H1 (cell line): Measurements from ENCODE around the gene NDUFA1. TPM values are rescaled to one million over a fixed set of nuclear protein-coding genes. Genes with fewer than 3 reads are reported as not detected.

Experiments
- CTCF ChIA-PET: fragments of 300-600 bp; sonication (Branson Sonifier 250); formaldehyde crosslinking; loops from one replicate; lab custom pipeline; 2021; ENCODE audit not compliant: partially characterized antibody; lab: Charles Lee
- POLR2A ChIA-PET: fragments of 300-600 bp; sonication (Branson Sonifier 250); formaldehyde crosslinking; loops from one replicate; lab custom pipeline; 2021; ENCODE audit warnings: inconsistent platforms; ENCODE audit not compliant: partially characterized antibody; lab: Charles Lee
- DNase-seq, 2 experiments: peaks; one replicate each; pipeline versions ENCODE4 v3.0.0 to v3.0.0-alpha.2; 2010 to 2022; ENCODE audit warnings: low spot score in 2 of 2, low read depth in 1 of 2, mixed read lengths in 1 of 2
- FAIRE-seq: peaks from 2 replicates; lab custom pipeline; 2011; peaks lifted over from hg19 to GRCh38; lab: Jason Lieb, UNC
- H2AFZ ChIP-seq: 2 replicates; pipeline ENCODE4 v1.8.1; 2012; ENCODE audit warnings: low read length, inconsistent platforms
- H2AK5ac ChIP-seq: 2 replicates; pipeline ENCODE4 v1.6.1; 2013; ENCODE audit warnings: low read depth, low read length
- H2BK120ac ChIP-seq: replicated peaks from 2 replicates; pipeline ENCODE3; 2013; ENCODE audit warnings: low read depth, low read length, inconsistent platforms
- H2BK12ac ChIP-seq: 2 replicates; pipeline ENCODE4 v1.6.1; 2013; ENCODE audit warnings: low read depth, low read length
- H2BK15ac ChIP-seq: 2 replicates; pipeline ENCODE4 v1.6.1; 2013; ENCODE audit warnings: low read length
- H2BK20ac ChIP-seq: 2 replicates; pipeline ENCODE4 v1.6.1; 2013; ENCODE audit warnings: low read length
- H2BK5ac ChIP-seq: 2 replicates; pipeline ENCODE4 v1.6.1; 2013; ENCODE audit warnings: low read depth, low read length
- H3K14ac ChIP-seq: 2 replicates; pipeline ENCODE4 v1.6.1; 2013; ENCODE audit warnings: inconsistent platforms; ENCODE audit not compliant: insufficient read length
- H3K18ac ChIP-seq: 2 replicates; pipeline ENCODE4 v1.6.1; 2013; ENCODE audit warnings: low read length; ENCODE audit errors: extremely low read depth
- H3K23ac ChIP-seq: 2 replicates; pipeline ENCODE4 v1.6.1; 2013; ENCODE audit warnings: inconsistent platforms; ENCODE audit not compliant: insufficient read length
- H3K23me2 ChIP-seq: 2 replicates; pipeline ENCODE4 v1.6.1; 2013; ENCODE audit warnings: low read depth, low read length
- H3K27ac ChIP-seq: 2 replicates; pipeline ENCODE4 v1.6.1; 2011; ENCODE audit warnings: low read depth, low read length, inconsistent platforms
- H3K27me3 ChIP-seq, 4 experiments: replicated peaks in 1 of 4; 1 replicate in 1 of 4; 2 replicates in 3 of 4; pipeline versions ENCODE4 v1.6.1 to v1.8.1; 2011 to 2013; ENCODE audit warnings: low read length in 3 of 4, mild to moderate bottlenecking in 3 of 4, inconsistent platforms in 2 of 4, mixed read lengths in 2 of 4, moderate library complexity in 1 of 4; ENCODE audit not compliant: control insufficient read depth in 3 of 4, insufficient read depth in 3 of 4; ENCODE audit errors: extremely low read depth in 1 of 4
- H3K36me3 ChIP-seq, 4 experiments: 2 replicates each; pipeline versions ENCODE4 v1.6.1 to v1.8.1; 2011 to 2013; ENCODE audit warnings: mild to moderate bottlenecking in 4 of 4, low read length in 3 of 4, moderate library complexity in 2 of 4, control low read depth in 1 of 4, inconsistent platforms in 1 of 4; ENCODE audit not compliant: insufficient read depth in 4 of 4, control insufficient read depth in 2 of 4
- H3K4ac ChIP-seq: replicated peaks from 2 replicates; pipeline ENCODE3; 2013; ENCODE audit warnings: low read length, low read depth, mixed read lengths, inconsistent platforms; ENCODE audit not compliant: insufficient read length
- H3K4me1 ChIP-seq, 4 experiments: replicated peaks in 1 of 4; 1 replicate in 1 of 4; 2 replicates in 3 of 4; pipeline versions ENCODE4 v1.6.1 to v1.8.1; 2011 to 2013; ENCODE audit warnings: low read length in 3 of 4, inconsistent platforms in 2 of 4, mixed read lengths in 1 of 4; ENCODE audit not compliant: insufficient read depth in 4 of 4, control insufficient read depth in 3 of 4
- H3K4me2 ChIP-seq, 2 experiments: 2 replicates each; pipeline versions ENCODE4 v1.6.1 to v1.8.1; 2011 to 2013; ENCODE audit warnings: low read depth in 2 of 2, low read length in 2 of 2, control low read depth in 1 of 2, inconsistent platforms in 1 of 2, mild to moderate bottlenecking in 1 of 2; ENCODE audit not compliant: insufficient read depth in 1 of 2
- H3K4me3 ChIP-seq, 4 experiments: fragments of 200-600, 300-600 bp in 1 of 4; sonication (generic), shearing (Covaris generic), sonication (Bioruptor Twin) in 1 of 4; 2 replicates each; pipeline versions ENCODE4 v1.5.1 to v1.8.1; 2011 to 2016; ENCODE audit warnings: low read length in 4 of 4, low read depth in 3 of 4, control low read depth in 2 of 4, inconsistent platforms in 2 of 4, mild to moderate bottlenecking in 2 of 4, mixed read lengths in 1 of 4, moderate library complexity in 1 of 4; ENCODE audit not compliant: insufficient read depth in 2 of 4; ENCODE audit errors: extremely low read depth in 1 of 4
- H3K56ac ChIP-seq: replicated peaks from 2 replicates; pipeline ENCODE3; 2013; ENCODE audit warnings: low read depth, mild to moderate bottlenecking, mixed read lengths, low read length, inconsistent platforms; ENCODE audit not compliant: insufficient read length
- H3K79me1 ChIP-seq: 2 replicates; pipeline ENCODE4 v1.6.1; 2013; ENCODE audit warnings: low read depth, low read length, control low read depth
- H3K79me2 ChIP-seq, 2 experiments: 2 replicates each; pipeline versions ENCODE4 v1.6.1 to v1.8.1; 2012 to 2013; ENCODE audit warnings: low read length in 2 of 2, mild to moderate bottlenecking in 2 of 2, inconsistent platforms in 1 of 2; ENCODE audit not compliant: insufficient read depth in 2 of 2, control insufficient read depth in 1 of 2
- H3K9ac ChIP-seq, 4 experiments: replicated peaks in 1 of 4; 1 replicate in 1 of 4; 2 replicates in 3 of 4; pipeline versions ENCODE4 v1.6.1 to v1.8.1; 2011 to 2013; ENCODE audit warnings: low read depth in 3 of 4, low read length in 3 of 4, control low read depth in 2 of 4, mild to moderate bottlenecking in 2 of 4, moderate library complexity in 2 of 4, inconsistent platforms in 1 of 4; ENCODE audit errors: extremely low read depth in 1 of 4
- H3K9me3 ChIP-seq, 2 experiments: 2 replicates each; pipeline versions ENCODE4 v1.6.1 to v1.8.1; 2012 to 2013; ENCODE audit warnings: mild to moderate bottlenecking in 2 of 2, moderate library complexity in 2 of 2, control low read depth in 1 of 2, inconsistent platforms in 1 of 2, low read depth in 1 of 2, low read length in 1 of 2, mixed read lengths in 1 of 2; ENCODE audit not compliant: insufficient read depth in 2 of 2
- H4K20me1 ChIP-seq, 2 experiments: replicated peaks in 1 of 2; 2 replicates each; pipeline versions ENCODE3 to v1.8.1; 2011 to 2013; ENCODE audit warnings: inconsistent platforms in 2 of 2, low read length in 2 of 2, mild to moderate bottlenecking in 1 of 2; ENCODE audit not compliant: insufficient read depth in 2 of 2, control insufficient read depth in 1 of 2
- H4K5ac ChIP-seq: 2 replicates; pipeline ENCODE4 v1.6.1; 2013; ENCODE audit warnings: low read length, low read depth, mixed read lengths, inconsistent platforms; ENCODE audit not compliant: insufficient read length
- H4K8ac ChIP-seq: 2 replicates; pipeline ENCODE4 v1.8.0; 2013; ENCODE audit warnings: mild to moderate bottlenecking, moderate library complexity, low read length, inconsistent platforms; ENCODE audit not compliant: insufficient read depth; ENCODE audit errors: extremely low read depth
- H4K91ac ChIP-seq: replicated peaks from 2 replicates; pipeline ENCODE3; 2013; ENCODE audit warnings: low read length, mixed read lengths, inconsistent platforms; ENCODE audit not compliant: insufficient read length
- ASH2L ChIP-seq: fragments of 200-600, 300-600 bp; sonication (generic); IDR thresholded peaks from one replicate; pipeline ENCODE4 v1.7.1; 2017; ENCODE audit warnings: low read length
- BACH1 ChIP-seq: IDR thresholded peaks from 2 replicates; pipeline ENCODE4 v1.6.1; 2012; ENCODE audit warnings: low read length, improper control_type of control experiment
- EGR1 ChIP-seq: IDR thresholded peaks from 2 replicates; pipeline ENCODE4 v1.6.1; 2011; ENCODE audit warnings: low read depth, low read length, borderline replicate concordance
- FOSL1 ChIP-seq: IDR thresholded peaks from 2 replicates; pipeline ENCODE4 v1.6.1; 2011; ENCODE audit warnings: mild to moderate bottlenecking, low read depth, low read length, moderate library complexity; ENCODE audit not compliant: insufficient read depth
- GABPA ChIP-seq: IDR thresholded peaks from 2 replicates; pipeline ENCODE4 v1.6.1; 2011; ENCODE audit warnings: mild to moderate bottlenecking, low read length, moderate library complexity, borderline replicate concordance; ENCODE audit not compliant: insufficient read depth
- JUND ChIP-seq: IDR thresholded peaks from 2 replicates; pipeline ENCODE4 v1.6.1; 2011; ENCODE audit warnings: mild to moderate bottlenecking, improper control_type of control experiment, low read length
- POU5F1 ChIP-seq: IDR thresholded peaks from 2 replicates; pipeline ENCODE4 v1.6.1; 2011; ENCODE audit warnings: low read depth, mild to moderate bottlenecking, low read length, moderate library complexity
- RFX5 ChIP-seq: IDR thresholded peaks from 2 replicates; pipeline ENCODE4 v1.6.1; 2011; ENCODE audit warnings: low read depth, low read length, improper control_type of control experiment, borderline replicate concordance
- RNF2 ChIP-seq: fragments of 200-900, 300-1000 bp; sonication (generic); IDR thresholded peaks from 2 replicates; pipeline ENCODE4 v1.7.1; 2016; ENCODE audit warnings: borderline replicate concordance, low read depth, mild to moderate bottlenecking, antibody characterized with exemption, low read length; ENCODE audit not compliant: poor library complexity, severe bottlenecking; ENCODE audit errors: missing control alignments
- SIN3A ChIP-seq, 2 experiments: IDR thresholded peaks in 1 of 2; conservative IDR thresholded peaks in 1 of 2; 2 replicates each; pipeline ENCODE4 v1.6.1; 2011 to 2012; ENCODE audit warnings: low read length in 2 of 2, improper control_type of control experiment in 1 of 2, low read depth in 1 of 2, mild to moderate bottlenecking in 1 of 2
- TEAD4 ChIP-seq: IDR thresholded peaks from 2 replicates; pipeline ENCODE4 v1.6.1; 2012; ENCODE audit warnings: low read depth, low read length, inconsistent platforms, mixed read lengths
- YY1 ChIP-seq: IDR thresholded peaks from 2 replicates; pipeline ENCODE4 v1.6.1; 2011; ENCODE audit warnings: low read depth, mild to moderate bottlenecking, low read length
- ZNF274 ChIP-seq: IDR thresholded peaks from 2 replicates; pipeline ENCODE4 v1.7.0; 2012; ENCODE audit warnings: low read length, borderline replicate concordance; ENCODE audit errors: extremely low read depth
- WGBS, 2 experiments: shearing (Covaris generic) in 1 of 2; methylation state at CpG; one replicate each; pipeline versions ENCODE4 v1.1.6 to v1.1.7; 2013 to 2015; ENCODE audit warnings: low lambda C conversion rate in 2 of 2, mixed read lengths in 2 of 2, inconsistent platforms in 1 of 2, low coverage in 1 of 2, missing lambda C conversion rate in 1 of 2; ENCODE audit not compliant: insufficient replicate concordance in 2 of 2, insufficient coverage in 1 of 2, insufficient read length in 1 of 2; ENCODE audit errors: extremely low coverage in 1 of 2, missing lambda C conversion rate in 1 of 2; 5-methylcytosine and 5-hydroxymethylcytosine counted together
- polyA plus RNA-seq, 7 experiments: library from polyadenylated mRNA; depleted of rRNA in 3 of 7; stranded (reverse) in 5 of 7; unstranded in 2 of 7; fragments of >200 nt in 5 of 7; fragments of 200-250 nt in 2 of 7; gene quantifications; 1 replicate in 5 of 7; 2 replicates in 1 of 7; 4 replicates in 1 of 7; pipeline versions ENCODE4 v1.2.1 to v1.2.3, GENCODE V29; 2011 to 2013; ENCODE audit warnings: missing spikeins in 2 of 7, mixed read lengths in 2 of 7
- total RNA-seq: library from RNA; stranded (reverse); fragmentation: NEBNext Ultra II Directional; extraction: Animal tissue kit (Norgen Biotek cat#: 25700); gene quantifications from 2 replicates; pipeline ENCODE4 v1.2.1, GENCODE V29; 2021

The NDUFA1 gene
- total and polyA plus RNA-seq, 2 of the 8 experiments (the other 6 are each of a cell fraction or from before 2014, with no cell fraction given): 65.6 to 69.7 TPM

DNA sequence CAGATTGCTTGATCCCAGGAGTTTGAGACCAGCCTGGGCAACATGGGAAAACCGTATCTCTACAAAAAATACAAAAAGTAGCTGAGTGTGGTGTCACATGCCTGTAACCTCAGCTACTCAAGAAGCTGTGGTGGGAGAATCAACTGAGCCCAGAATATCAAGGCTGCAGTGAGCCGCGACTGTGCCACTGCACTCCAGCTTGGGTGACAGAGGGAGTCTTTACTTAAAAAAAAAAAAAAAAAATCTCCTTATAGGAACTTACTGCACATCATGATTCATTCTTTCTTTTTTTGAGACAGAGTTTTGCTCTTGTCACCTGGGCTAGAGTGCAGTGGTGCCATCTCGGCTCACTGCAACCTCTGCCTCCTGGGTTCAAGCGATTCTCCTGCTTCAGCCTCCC lies 43.2 kb upstream of the NDUFA1 start:
- Histone ChIP-seq H3K23ac (no peak overlapping the region), H2BK20ac (no peak overlapping the region), H3K56ac (no peak overlapping the region), H4K5ac (no peak overlapping the region), H3K27me3 (no peaks in the 10 kb centered on the region), H3K9ac (no peak overlapping the region), H3K14ac (no peak overlapping the region), H3K79me1 (no peaks in the 10 kb centered on the region), H3K79me2 (no peaks in the 10 kb centered on the region), H3K4me1 (no peaks in the 10 kb centered on the region), H2AFZ (no peak overlapping the region), H2BK15ac (no peak overlapping the region), H4K8ac (no peak overlapping the region), H3K4me2 (no peak overlapping the region), H2AK5ac (no peak overlapping the region), H3K9me3 (no peaks in the 10 kb centered on the region), H3K4ac (no peak overlapping the region), H3K23me2 (no peaks in the 10 kb centered on the region), H3K18ac (no peak overlapping the region), H3K27ac (no peak overlapping the region), H4K91ac (no peak overlapping the region)
- POLR2A ChIA-PET: interaction anchor here (1.7 to 2.5 kb wide), 2 partner anchors 37 to 43 kb away, joined by 5 to 6 read pairs; partner anchors contain the start of genes NDUFA1, RNF113A and RPL39
- WGBS, 2 experiments: 100% methylated on average over 4 of the region's 5 CpGs; no CpG with 5 or more reads in 1 of the 2 experiments
- no peak for FAIRE-seq
- no peak for DNase-seq
- CTCF ChIA-PET: no interaction called here
- TF ChIP-seq ASH2L: no peak
- no peak for TF ChIP-seq ZNF274
- no peak for TF ChIP-seq TEAD4
- TF ChIP-seq POU5F1: no peak
- TF ChIP-seq FOSL1: no peak
- TF ChIP-seq RFX5: no peak
- TF ChIP-seq YY1: no peak
- no peak for TF ChIP-seq BACH1
- TF ChIP-seq EGR1: no peak
- no peak for TF ChIP-seq RNF2
- TF ChIP-seq JUND: no peak
- no peak for TF ChIP-seq SIN3A (conservative IDR thresholded peaks at IDR 0.05 in 1 of 2, IDR thresholded peaks at IDR 0.05 in 1 of 2; ENCODE audit: low read depth in 1 of 2, low read length in 2 of 2)
- no peak for TF ChIP-seq GABPA
- TF ChIP-seq, all 59 proteins: peak for 0
- Histone ChIP-seq H3K4me3 (no peak overlapping the region), H2BK5ac (no peak overlapping the region), H3K36me3 (peaks cover 0 to 18% (median 6%) of the 10 kb centered on the region in 4 experiments; a peak in 4 of 8 replicates), H4K20me1 (no peaks in the 10 kb centered on the region), H2BK12ac (no peak overlapping the region), H2BK120ac (no peak overlapping the region)
